GM21737 (cell line): ENCODE results near the gene SIT1.
"Not testable (repeated sequence)": the region's sequence is repeated elsewhere in the genome, so short reads cannot be mapped to it uniquely, and the experiment has no call there.

Experiments used
- ATAC-seq: cut with Tn5 transposase; IDR thresholded peaks from one replicate; pipeline ENCODE4 v1.9.1; 2021; ENCODE audit warnings: mild to moderate bottlenecking, moderate library complexity; ENCODE audit not compliant: unreplicated experiment

The SIT1 gene

DNA sequence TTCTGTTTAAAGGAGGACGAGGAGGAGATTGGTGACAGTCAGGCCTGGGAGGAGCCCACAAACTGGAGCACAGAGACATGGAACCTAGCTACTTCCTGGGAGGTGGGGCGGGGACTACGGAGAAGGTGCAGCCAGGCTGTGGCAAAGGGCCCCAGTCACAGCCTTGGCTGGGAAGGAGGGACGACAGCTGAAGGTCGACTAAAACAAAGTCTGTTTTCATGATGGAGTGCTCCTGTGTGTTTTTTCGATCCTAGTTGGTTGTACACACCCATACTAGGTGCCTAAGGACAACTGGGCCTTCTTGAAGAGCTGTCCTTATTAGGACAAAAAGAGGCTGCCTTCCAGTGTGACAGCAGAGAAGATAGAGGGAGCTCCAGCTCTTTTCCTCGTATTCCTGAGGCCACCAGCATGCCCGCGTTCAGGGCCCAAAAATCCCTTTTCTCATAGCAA, 10.3 kb upstream of the SIT1 start:
- no peak for ATAC-seq

DNA sequence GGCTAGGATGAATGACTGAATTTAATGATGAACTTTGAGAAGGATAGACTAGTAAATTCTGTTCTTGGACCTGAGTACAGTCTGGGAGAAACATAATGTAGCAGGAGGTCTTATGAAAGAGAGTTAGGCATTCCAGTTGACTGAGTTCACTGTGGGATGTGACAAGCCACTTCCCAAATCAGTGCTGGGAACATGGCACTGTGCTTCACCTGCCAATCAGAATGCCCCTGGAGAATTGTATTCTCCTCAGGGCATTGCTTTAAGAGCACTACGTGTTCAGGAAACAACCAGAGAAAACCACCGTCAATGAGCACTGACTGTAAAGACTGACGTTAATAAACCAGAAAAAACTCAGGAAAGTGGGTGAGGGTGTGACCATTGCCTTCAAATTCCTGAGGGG, 8.6 kb upstream of the SIT1 start:
- ATAC-seq = no peak

DNA sequence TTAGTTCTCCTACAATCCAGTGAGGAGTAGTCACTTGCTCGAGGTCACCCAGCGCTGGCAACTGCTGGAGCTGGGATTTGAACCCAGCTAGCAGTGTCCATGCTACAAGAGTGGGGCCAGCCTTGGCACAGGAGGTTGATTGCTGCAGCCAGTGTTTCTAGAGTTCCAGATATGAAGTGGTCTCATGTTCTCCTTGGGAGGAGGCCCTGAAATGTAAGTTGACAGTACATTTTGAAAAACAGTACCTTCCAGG, 8.2 kb upstream of the SIT1 start:
- ATAC-seq = no peak

DNA sequence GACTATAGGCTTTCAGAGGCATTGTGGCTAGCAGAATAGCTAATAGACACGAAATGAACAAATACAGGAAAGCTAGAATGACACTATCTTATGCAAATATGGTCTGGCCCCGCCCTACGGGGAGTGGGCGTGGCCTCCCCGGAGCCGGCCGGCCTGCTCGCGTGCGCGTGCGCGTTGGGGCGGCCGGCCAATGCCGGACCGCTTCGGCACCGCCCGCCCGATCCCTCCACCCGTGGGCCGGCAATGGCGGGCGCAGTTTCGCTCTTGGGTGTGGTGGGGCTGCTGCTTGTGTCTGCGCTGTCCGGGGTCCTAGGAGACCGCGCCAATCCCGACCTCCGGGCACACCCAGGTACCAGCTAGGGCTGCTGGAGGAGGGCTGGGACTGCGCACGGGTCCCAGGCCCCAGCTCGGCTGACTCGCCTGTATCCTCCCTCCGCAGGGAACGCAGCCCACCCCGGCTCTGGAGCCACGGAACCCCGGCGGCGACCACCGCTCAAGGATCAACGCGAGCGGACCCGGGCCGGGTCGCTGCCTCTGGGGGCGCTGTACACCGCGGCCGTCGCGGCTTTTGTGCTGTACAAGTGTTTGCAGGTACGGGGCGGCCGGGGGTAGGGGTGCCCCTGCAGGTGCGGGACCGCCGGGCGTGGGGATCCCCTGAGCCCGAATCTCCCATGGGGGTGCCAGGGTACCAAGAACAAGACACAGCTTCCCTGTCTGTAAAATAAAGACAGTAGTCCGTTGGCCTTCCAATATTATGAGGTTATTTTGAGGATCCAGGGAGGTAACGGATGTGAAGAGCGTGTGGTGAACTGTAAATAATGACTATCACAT, 7.6 kb upstream of the SIT1 start, which contains the start of gene CCDC107:
Gene CCDC107, plus strand, starts transcription at position 156 of the 831 bp plus-strand sequence. Its CDS starts 88 bp downstream, at position 244.
- peak; percentile 52 for ATAC-seq

DNA sequence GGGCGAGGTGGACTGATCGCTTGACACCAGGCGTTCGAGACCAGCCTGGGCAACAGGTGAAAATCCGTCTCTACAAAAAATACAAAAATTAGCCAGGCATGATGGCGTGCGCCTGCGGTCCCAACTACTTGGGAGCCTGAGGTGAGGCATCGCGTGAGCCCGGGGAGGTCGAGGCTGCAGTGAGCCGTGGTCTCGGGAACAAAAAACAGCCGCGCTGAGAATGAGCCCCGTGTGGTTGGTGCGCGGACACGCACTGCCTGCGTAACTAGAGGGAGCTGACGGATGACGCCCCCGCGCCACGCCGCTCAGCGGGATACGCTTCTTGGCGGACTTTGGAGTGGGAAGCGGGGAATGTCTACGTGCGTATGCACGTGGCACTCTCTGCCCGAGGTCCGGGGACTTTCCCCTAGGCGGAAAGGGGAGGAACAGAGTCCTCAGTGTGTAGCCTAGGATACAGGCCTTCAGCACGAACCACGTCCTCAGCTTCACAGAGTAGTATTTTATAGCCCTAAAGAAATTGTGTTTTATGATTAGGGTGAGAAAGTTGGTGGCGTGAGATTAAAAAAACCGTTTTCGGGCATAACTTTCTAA, 6.9 kb upstream of the SIT1 start, which contains the start of gene RMRP:
Gene RMRP, minus strand, starts transcription at position 474 of the 591 bp plus-strand sequence.
- ATAC-seq = peak; percentile 80

DNA sequence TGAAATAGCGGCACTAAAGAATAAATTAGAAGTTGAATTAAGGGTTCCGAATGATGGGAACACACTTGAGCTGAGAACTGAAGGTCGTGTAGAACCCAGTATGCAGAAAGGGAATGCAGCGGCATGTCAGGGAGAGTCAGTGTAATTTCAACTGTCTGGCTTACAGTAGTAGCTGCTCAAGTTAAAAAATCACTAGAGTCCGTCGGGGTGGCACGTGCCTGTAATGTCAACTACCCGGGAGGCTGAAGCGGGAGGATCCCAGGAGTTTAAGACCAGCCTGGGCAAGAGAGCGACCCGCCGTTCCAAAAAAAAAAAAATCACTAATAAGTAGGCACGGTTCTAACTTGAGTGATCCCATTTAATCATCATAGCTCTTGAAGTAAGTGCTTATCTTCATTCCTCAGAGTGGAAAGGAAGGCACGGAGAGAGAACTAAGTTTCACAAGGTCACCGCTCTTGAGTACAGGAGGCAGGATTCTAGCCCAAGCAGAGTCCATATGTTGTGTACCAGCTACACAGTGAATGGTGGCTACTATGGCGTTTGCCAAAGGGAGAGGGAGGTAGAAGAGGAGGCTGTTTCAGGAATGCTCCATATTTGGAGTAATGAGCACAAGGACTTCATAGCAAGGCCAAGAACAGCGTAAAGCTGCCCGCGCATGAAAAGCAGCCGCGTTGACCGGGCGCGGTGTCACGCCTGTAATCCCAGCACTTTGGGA, 6.3 kb upstream of the SIT1 start:
- no peak for ATAC-seq

DNA sequence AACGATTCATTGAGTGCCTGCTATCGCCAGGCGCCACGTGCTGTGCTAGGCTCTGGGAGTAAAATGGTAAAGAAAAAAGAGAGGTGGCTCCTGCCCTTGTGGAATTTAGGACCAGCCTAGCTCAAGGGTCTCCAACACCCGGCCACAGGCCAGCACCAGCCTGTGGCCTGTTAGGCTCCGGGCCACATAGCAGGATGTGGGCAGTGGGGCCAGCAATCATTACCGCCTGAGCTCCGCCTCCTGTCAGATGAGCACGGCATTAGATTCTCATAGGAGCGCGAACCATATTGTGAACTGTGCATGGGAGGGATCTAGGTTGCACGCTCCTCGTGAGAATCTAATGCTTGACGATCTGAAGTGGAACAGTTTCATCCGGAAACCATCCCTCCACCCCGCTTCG, 5.6 kb upstream of the SIT1 start:
- ATAC-seq = no peak

DNA sequence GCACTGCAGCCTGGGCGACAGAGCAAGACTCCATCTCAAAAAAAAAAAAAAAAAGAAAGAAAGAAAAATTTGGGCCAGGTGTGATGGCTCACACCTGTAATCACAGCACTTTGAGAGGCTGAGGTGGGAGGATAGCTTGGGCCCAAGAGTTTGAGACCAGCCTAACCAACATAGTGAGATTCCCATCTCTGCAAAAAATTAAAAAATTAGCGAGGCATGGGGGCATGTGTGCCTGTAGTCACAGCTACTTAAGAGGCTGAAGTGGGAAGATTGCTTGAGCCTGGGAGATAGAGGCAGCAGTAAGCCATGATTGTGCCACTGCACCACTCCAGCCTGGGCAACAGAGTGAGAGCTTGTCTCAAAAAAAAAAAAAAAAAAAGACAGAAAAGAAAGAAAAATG, 2.9 kb upstream of the SIT1 start:
- no peak for ATAC-seq

DNA sequence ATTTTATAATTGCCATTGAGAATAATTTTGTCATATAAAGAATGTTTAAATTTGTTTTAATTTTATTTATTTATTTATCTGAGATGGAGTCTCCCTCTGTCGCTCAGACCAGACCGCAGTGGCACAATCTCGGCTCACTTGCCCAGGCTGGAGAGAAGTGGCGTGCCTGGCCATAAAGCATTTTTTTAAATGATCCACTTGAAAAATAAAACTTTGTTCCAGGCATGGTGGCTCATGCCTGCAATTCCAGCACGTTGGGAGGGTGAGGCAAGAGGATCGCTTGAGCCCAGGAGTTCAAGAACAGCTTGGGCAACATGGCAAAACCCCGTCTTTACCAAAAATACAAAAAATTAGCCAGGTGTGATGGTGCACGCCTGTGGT, 2.1 kb upstream of the SIT1 start:
- ATAC-seq = no peak

DNA sequence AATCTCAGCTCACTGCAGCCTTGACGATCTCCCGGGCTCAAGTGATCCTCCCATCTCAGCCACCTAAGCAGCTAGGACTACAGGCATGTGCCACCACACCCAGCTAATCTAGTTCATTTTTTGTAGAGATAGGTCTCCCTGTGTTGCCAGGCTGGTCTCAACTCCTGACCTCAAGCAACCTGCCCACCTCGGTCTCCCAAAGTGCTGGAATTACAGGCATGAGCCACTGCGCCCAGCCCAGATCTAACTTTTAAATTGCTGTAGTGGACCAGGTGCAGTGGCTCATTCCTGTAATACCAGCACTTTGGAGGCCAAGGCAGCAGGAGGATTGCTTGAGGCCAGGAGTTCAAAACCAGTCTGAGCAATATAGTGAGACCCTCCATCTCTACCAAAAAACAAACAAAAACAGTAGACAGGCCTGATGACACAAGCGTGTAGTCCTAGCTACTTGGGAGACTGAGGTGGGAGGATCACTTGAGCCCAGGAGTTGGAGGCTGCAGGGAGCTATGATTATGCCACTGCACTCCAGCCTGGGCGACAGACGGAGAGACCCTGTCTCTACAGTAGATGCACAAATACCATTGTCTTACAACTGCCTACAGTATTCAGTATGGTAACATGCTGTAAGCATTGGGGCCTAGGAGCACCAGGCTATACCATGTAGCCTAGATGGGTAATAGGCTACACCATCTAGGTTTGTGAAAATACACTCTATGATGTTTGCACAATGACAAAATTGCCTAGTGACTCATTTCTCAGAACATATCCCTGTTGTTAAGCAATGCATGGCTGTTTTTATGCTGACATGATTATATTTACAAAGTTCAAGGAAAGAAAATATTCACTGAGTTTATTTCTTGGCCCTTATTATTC, 1.5 kb upstream of the SIT1 start:
- ATAC-seq = no peak

DNA sequence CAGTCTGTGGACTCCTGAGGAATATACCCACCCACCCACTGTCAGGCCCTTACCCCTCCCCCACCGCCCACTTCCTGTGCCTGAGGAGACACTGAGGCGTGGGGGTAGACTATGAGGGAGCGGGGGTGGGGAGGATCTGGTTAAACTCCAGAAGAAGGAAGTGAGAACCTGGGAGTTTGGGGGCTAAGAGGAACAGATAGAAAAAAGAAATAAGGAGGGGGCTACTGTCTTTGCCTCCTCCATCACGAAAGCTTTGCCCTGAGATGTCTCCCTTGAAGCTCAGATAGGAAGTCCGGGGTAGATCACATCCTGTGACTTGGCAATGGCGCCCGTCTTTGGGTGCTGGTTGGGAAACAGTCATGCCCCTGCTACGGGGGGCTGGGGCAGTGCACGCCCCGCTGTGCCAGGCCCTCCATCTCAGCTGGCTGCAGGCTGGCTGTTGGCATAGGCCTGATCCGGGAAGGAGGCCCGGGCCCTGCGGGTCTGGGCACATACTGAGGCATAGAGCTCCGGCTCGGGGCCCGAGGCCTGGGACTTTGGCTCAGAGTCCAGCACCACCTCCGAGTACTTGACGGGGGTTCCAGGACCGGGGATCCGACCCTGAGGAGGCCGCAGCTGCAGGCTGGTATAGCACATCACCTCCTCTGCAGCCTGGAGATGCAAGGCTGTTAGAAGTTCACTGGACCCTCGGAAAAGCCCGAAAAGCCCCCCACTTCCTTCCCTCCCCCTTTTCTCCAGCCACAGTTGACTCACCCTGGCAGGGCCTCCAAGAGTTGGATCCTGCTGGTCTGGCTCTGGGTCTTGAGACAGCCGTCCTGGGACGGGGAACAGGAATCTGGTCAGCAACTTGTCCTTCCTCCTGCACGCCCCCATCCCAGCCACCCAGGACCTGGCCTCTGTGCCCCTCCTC, 1.0 kb downstream of the SIT1 start:
- ATAC-seq = no peak

DNA sequence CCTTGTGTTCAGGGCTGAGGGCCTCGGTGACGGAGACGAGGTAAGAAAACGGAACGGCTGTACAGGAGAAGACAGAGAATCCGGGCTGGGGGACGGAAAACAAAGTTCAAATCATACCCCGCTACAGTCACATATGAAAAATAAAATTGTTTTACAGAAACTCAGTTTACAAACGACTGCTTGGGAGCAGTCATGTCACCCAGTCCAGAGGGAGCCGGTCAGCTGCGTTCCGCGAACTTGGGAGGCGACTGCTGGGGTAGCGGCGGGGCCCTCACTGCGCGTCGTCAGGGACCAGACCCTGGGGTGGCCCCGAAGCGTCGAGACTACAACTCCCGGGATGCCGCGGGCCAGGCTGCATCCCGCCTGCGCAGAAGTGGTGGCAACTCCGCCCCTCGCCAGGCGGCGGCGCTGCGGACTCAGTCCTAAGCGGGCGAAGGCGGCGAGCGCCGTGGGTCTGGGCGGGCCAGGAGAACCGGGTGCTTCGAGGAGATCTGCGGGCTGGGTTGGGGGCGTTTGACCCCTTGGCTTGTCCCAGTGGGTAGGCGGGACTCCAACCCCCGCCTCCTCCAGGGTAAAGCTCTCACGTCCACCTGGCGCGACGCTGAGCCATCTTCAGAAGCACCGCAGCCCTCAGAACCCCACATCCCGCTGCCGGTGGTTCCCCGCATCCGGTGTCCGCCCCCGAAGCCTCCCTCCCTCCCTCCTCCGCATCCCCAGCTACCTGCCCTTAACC, 4.0 kb downstream of the SIT1 start:
- peak; percentile 84 for ATAC-seq

DNA sequence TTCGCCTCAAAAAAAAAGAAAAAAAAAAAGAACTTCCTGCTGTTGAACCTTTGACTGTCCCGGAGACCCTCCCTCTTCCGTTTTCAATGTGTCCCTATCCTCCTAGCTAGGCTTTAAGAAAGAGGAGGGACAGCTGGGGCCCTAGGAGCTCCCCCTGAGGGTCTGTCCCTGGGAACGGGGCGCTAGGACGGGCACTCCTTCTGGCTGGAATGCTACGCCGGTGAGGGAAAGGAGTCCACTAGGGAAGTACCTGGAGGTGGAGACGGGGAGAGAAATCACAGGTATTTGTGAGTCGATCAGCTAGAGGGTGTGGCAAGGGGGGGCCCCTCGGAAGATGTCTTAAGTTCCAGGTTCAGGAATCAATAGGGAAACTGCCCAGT, 4.6 kb downstream of the SIT1 start:
- no peak for ATAC-seq

DNA sequence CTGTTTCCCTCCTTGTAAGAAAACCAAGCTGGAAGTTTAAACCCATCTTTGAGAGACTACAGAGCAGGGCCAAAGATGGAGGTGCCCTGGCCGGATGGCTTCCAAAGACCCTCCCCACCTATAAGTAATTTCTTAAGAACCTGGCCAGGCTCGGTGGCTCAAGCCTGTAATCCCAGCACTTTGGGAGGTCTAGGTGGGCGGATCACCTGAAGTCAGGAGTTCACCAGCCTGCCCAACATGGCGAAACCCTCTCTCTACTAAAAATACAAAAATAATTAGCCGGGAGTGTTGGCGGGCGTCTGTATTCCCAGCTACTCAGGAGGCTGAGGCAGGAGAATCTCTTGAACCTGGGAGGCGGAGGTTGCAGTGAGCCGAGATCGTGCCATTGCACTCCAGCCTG, 5.0 kb downstream of the SIT1 start:
- not testable (repeated sequence) for ATAC-seq

DNA sequence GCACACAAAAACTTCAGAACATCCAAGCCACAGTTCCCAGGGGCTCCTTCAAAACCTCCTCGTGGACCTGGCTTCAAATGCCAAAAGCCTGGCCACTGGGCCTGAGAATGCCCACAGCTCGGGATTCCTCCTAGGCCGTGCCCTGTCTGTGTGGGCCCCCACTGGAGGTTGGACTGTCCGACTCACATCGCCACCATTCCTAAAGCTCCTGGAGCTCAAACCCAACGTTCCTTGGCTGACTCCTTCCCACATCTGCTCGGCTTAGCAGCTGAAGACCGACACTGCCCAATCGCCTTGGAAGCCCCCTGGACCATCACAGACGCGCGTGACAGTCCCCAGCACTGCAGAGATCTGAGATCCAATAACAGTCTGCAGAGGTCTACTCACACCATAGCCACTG, 7.7 kb downstream of the SIT1 start:
- ATAC-seq = no peak

DNA sequence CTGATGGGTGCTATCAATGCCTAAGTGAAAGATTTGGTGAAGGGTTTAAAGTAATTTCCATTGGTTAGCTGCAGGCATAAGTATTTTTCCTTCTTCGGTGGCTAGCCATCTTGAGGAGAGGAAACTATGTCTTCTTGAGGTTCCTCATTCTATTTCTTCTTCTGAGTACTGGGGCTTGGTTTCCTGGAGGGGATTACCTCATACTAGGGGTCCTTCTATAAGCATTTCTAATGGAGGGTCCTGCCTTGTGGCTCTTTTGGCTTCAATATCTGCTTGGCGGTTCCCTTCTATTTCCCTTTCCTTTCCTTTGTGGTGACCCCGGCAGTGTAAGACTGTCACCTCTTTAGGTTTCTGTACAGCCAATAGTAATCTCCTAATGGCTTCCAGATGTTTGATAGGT, 9.3 kb downstream of the SIT1 start:
- not testable (repeated sequence) for ATAC-seq

DNA sequence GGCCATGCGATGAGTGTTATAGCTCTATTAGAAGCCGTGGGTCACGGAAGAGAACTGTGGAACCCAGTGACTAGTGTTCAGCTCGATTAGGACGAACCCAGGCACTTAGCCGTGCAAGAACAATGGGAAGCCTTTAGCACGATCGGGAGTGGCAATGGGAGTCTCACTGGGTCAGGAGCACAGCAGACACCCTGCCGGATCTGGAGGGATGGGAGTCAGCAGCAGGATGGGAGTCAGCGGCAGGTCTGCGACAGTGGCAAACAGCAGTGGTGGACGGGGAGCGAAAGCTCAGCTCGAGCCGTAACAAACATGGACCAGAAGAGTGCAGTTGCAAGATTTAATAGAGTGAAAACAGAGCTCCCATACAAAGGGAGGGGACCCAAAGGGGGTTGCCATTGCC, 10.3 kb downstream of the SIT1 start:
- not testable (repeated sequence) for ATAC-seq

DNA sequence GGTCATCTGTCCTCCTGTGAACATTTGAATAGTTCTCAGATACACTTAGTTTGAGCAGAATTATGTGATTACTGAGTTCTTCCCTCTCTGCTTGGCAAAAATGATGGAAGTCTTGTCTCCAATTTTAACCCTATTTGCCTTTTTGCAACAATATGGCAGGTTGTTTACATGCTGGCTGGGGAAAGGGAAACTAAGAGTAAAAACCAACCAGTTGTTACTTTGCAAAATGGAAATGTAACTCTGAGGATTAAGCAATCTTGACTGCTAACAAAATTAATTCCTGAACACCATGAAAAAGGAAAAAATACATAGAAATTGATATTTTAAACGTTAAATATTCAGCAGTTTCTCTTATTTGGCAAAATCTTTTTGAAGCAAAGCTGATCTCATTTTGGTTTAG, 11.1 kb downstream of the SIT1 start:
- no peak for ATAC-seq

DNA sequence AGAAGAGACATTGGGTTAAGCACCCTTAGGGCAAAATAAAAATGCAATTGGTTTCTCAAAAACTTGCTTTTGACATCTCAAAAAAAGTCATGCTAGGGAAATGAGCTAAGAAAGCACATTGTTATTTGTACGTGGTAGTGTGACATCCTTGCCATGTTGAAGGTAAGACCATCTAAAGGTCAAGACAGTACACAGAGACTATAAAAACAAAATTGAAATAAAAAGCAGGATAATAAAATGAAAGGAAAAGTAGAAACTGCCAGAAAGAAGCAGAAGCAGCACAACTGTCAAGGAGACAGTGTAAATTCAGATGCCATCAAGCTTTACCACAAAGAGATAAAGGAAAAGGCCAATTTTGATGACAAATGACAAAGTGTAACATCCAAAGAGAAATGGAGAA, 11.5 kb downstream of the SIT1 start:
- not testable (repeated sequence) for ATAC-seq
